Adipocyte (in vitro differentiated cells): Measurements from ENCODE around the gene PLPP1.

Experiments
- DNase-seq: peaks from one replicate; pipeline ENCODE4 v3.0.0-alpha.2; 2015; ENCODE audit warnings: low read depth
- H3K27me3 ChIP-seq: replicated peaks from 2 replicates; pipeline ENCODE4 v1.7.0; 2013; ENCODE audit warnings: mild to moderate bottlenecking, low read length, moderate library complexity; ENCODE audit not compliant: control insufficient read depth, insufficient read depth
- H3K36me3 ChIP-seq: 2 replicates; pipeline ENCODE4 v1.7.0; 2013; ENCODE audit warnings: low read length, mild to moderate bottlenecking, moderate library complexity; ENCODE audit not compliant: control insufficient read depth, insufficient read depth, severe bottlenecking
- H3K4me1 ChIP-seq: 2 replicates; pipeline ENCODE4 v1.7.0; 2013; ENCODE audit warnings: mild to moderate bottlenecking, low read length, moderate library complexity; ENCODE audit not compliant: control insufficient read depth, insufficient read depth
- H3K4me3 ChIP-seq: 2 replicates; pipeline ENCODE4 v1.7.0; 2013; ENCODE audit warnings: mild to moderate bottlenecking, low read length, moderate library complexity
- H3K9ac ChIP-seq: 2 replicates; pipeline ENCODE4 v1.7.0; 2013; ENCODE audit warnings: mild to moderate bottlenecking, low read length, moderate library complexity
- H3K9me3 ChIP-seq: 2 replicates; pipeline ENCODE4 v1.7.0; 2013; ENCODE audit warnings: mild to moderate bottlenecking, low read length, moderate library complexity; ENCODE audit not compliant: control insufficient read depth

Gene PLPP1

GRCh38 chr5:55502759-55503158 is 32.0 kb downstream of the PLPP1 start:
- H3K27me3 ChIP-seq: no peaks in the 10 kb centered on the region
- no peak for DNase-seq
- no peak overlapping the region for H3K4me3 ChIP-seq
- H3K9ac ChIP-seq: no peak overlapping the region
- peaks cover 6% of the 10 kb centered on the region for H3K4me1 ChIP-seq
- H3K36me3 ChIP-seq: no peaks in the 10 kb centered on the region
- no peaks in the 10 kb centered on the region for H3K9me3 ChIP-seq

GRCh38 chr5:55498457-55498856 is 36.3 kb downstream of the PLPP1 start:
- no peaks in the 10 kb centered on the region for H3K9me3 ChIP-seq
- peaks cover 4% of the 10 kb centered on the region for H3K36me3 ChIP-seq
- no peak overlapping the region for H3K4me3 ChIP-seq
- DNase-seq: no peak
- H3K9ac ChIP-seq: no peak overlapping the region
- H3K4me1 ChIP-seq: peaks cover 2% of the 10 kb centered on the region
- no peaks in the 10 kb centered on the region for H3K27me3 ChIP-seq

DNA sequence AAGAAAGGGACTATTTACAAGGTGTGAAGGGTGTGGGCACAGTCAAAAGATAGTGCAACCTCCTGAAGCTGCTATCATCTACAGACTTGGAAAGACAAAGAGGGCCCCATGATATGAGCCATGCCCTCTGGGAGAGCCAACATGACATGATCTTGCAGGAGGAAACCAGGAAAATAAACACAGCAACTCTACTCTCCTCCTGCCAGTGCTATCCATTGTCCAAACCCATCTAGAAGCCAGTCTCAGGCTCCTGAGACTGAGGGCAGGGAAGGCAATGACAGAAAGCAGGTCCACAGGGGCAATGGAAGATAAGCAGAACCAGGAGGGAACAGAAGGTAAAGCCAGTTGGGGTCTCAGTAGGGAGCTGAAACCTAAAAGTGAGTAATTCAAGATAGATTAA is 37.1 kb downstream of the PLPP1 start:
- no peak overlapping the region for H3K9ac ChIP-seq
- H3K9me3 ChIP-seq: no peaks in the 10 kb centered on the region
- H3K4me3 ChIP-seq: no peak overlapping the region
- peaks cover 2% of the 10 kb centered on the region for H3K4me1 ChIP-seq
- H3K36me3 ChIP-seq: peaks cover 8% of the 10 kb centered on the region
- H3K27me3 ChIP-seq: no peaks in the 10 kb centered on the region
- DNase-seq: no peak

GRCh38 chr5:55495216-55495615 is 39.5 kb downstream of the PLPP1 start:
- no peaks in the 10 kb centered on the region for H3K9me3 ChIP-seq
- DNase-seq: no peak
- H3K4me1 ChIP-seq: peaks cover 2% of the 10 kb centered on the region
- H3K36me3 ChIP-seq: peaks cover 15% of the 10 kb centered on the region
- no peak overlapping the region for H3K9ac ChIP-seq
- H3K27me3 ChIP-seq: no peaks in the 10 kb centered on the region
- H3K4me3 ChIP-seq: no peak overlapping the region

GRCh38 chr5:55492449-55492848 is 42.3 kb downstream of the PLPP1 start:
- Histone ChIP-seq H3K9ac (no peak overlapping the region), H3K27me3 (no peaks in the 10 kb centered on the region), H3K9me3 (no peaks in the 10 kb centered on the region), H3K4me1 (peaks cover 2% of the 10 kb centered on the region), H3K36me3 (peaks cover 34% of the 10 kb centered on the region), H3K4me3 (no peak overlapping the region)
- no peak for DNase-seq

- Histone ChIP-seq H3K4me3 (no peak overlapping the region), H3K36me3 (peaks cover 43% of the 10 kb centered on the region), H3K9ac (no peak overlapping the region), H3K4me1 (peaks cover 15% of the 10 kb centered on the region), H3K9me3 (no peaks in the 10 kb centered on the region), H3K27me3 (no peaks in the 10 kb centered on the region)
- no peak for DNase-seq
Measured at GRCh38 chr5:55485073-55485472, 49.7 kb downstream of the PLPP1 start.

GRCh38 chr5:55484531-55484930 is 50.2 kb downstream of the PLPP1 start:
- Histone ChIP-seq H3K9ac (no peak overlapping the region), H3K4me3 (no peak overlapping the region), H3K9me3 (no peaks in the 10 kb centered on the region), H3K27me3 (no peaks in the 10 kb centered on the region), H3K4me1 (peaks cover 15% of the 10 kb centered on the region), H3K36me3 (peaks cover 40% of the 10 kb centered on the region)
- DNase-seq: no peak

GRCh38 chr5:55483885-55484284 is 50.9 kb downstream of the PLPP1 start:
- no peak for DNase-seq
- Histone ChIP-seq H3K4me1 (peaks cover 15% of the 10 kb centered on the region), H3K27me3 (no peaks in the 10 kb centered on the region), H3K9ac (no peak overlapping the region), H3K36me3 (peaks cover 34% of the 10 kb centered on the region), H3K9me3 (no peaks in the 10 kb centered on the region), H3K4me3 (no peak overlapping the region)

- H3K36me3 ChIP-seq: peaks cover 18% of the 10 kb centered on the region
- DNase-seq: peak; percentile 41
- no peaks in the 10 kb centered on the region for H3K9me3 ChIP-seq
- no peak overlapping the region for H3K4me3 ChIP-seq
- H3K4me1 ChIP-seq: peaks cover 15% of the 10 kb centered on the region
- no peaks in the 10 kb centered on the region for H3K27me3 ChIP-seq
- H3K9ac ChIP-seq: no peak overlapping the region
Measured at GRCh38 chr5:55481293-55481855, 53.4 kb downstream of the PLPP1 start.

GRCh38 chr5:55480781-55481180 is 54.0 kb downstream of the PLPP1 start:
- Histone ChIP-seq H3K36me3 (peaks cover 18% of the 10 kb centered on the region), H3K9me3 (no peaks in the 10 kb centered on the region), H3K9ac (no peak overlapping the region), H3K27me3 (no peaks in the 10 kb centered on the region), H3K4me3 (no peak overlapping the region), H3K4me1 (peaks cover 15% of the 10 kb centered on the region)
- peak; percentile 50 for DNase-seq

- Histone ChIP-seq H3K4me3 (no peak overlapping the region), H3K4me1 (no peaks in the 10 kb centered on the region), H3K9me3 (no peaks in the 10 kb centered on the region), H3K9ac (no peak overlapping the region), H3K36me3 (peaks cover 26% of the 10 kb centered on the region), H3K27me3 (no peaks in the 10 kb centered on the region)
- DNase-seq: no peak
Measured at GRCh38 chr5:55472642-55473041, 62.1 kb downstream of the PLPP1 start.

DNA sequence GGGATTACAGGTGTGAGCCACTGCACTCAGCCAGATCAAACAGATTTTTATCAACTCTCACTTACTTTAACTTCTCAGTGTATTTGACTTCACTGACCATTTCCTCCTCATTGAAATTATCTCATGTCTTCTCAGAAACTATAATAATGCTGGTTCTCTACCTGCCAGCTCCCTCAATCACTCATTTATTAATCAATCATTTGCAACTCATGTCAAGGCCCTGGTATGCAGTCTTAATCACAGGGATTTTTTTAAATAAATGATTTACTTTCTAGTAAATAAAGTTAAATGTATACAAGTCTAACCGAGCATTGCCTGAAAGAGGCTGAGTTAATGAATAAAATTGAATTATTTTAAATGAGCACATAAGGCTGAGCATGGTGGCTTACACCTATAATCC is 63.3 kb downstream of the PLPP1 start:
- H3K9ac ChIP-seq: no peak overlapping the region
- no peaks in the 10 kb centered on the region for H3K9me3 ChIP-seq
- H3K36me3 ChIP-seq: peaks cover 36% of the 10 kb centered on the region
- DNase-seq: no peak
- H3K27me3 ChIP-seq: no peaks in the 10 kb centered on the region
- no peak overlapping the region for H3K4me3 ChIP-seq
- H3K4me1 ChIP-seq: no peaks in the 10 kb centered on the region
